K562 (cell line): Measurements from ENCODE around the gene DENND2C. TPM values are rescaled to one million over a fixed set of nuclear protein-coding genes. Genes with fewer than 3 reads are reported as not detected.

Experiments used
- AFF1 ChIP-seq, 2 experiments: fragments of 450-650 bp; IDR thresholded peaks; 2 replicates each; pipeline ENCODE4 v1.6.1; 2018; ENCODE audit warnings: mild to moderate bottlenecking in 2 of 2, low read depth in 1 of 2; ENCODE audit not compliant: partially characterized antibody in 2 of 2
- CEBPB ChIP-seq: fragments of 450-650 bp; IDR thresholded peaks from 2 replicates; pipeline ENCODE4 v1.6.1; 2016; ENCODE audit warnings: missing genetic modification characterization, missing compliant biosample characterization
- FOXK1 ChIP-seq: sonication (generic); formaldehyde crosslinking; IDR thresholded peaks from 2 replicates; pipeline ENCODE4 v1.8.0; 2022; ENCODE audit warnings: missing genetic modification reagents, mild to moderate bottlenecking, borderline replicate concordance
- HNRNPH1 ChIP-seq: fragments of 200-400 bp; formaldehyde crosslinking; optimal IDR thresholded peaks from 2 replicates; pipeline ENCODE3; 2017; ENCODE audit warnings: low read depth, mild to moderate bottlenecking, low read length, moderate library complexity
- HSF4 ChIP-seq: fragments of 250-450 bp; sonication (Bioruptor Pico); IDR thresholded peaks from 2 replicates; pipeline ENCODE4 v2.1.2; 2022; ENCODE audit warnings: mild to moderate bottlenecking, moderate library complexity, borderline replicate concordance
- KAT8 ChIP-seq: fragments of 450-650 bp; IDR thresholded peaks from 2 replicates; pipeline ENCODE4 v1.6.1; 2016; ENCODE audit warnings: low read depth, mild to moderate bottlenecking
- KLF13 ChIP-seq: fragments of 450-650 bp; IDR thresholded peaks from 2 replicates; pipeline ENCODE4 v1.6.1; 2016; ENCODE audit warnings: missing genetic modification characterization, low read depth, mild to moderate bottlenecking, missing compliant biosample characterization, moderate library complexity, borderline replicate concordance
- L3MBTL2 ChIP-seq: fragments of 450-650 bp; IDR thresholded peaks from 2 replicates; pipeline ENCODE4 v1.6.1; 2016; ENCODE audit warnings: mild to moderate bottlenecking, moderate library complexity
- MEF2D ChIP-seq: conservative IDR thresholded peaks from 2 replicates; pipeline ENCODE4 v1.6.1; 2016; ENCODE audit warnings: low read depth, missing genetic modification characterization, missing compliant biosample characterization
- MXD1 ChIP-seq: fragments of 250-450 bp; sonication (Bioruptor Pico); IDR thresholded peaks from 2 replicates; pipeline ENCODE4 v1.8.0; 2021; ENCODE audit warnings: borderline replicate concordance, mild to moderate bottlenecking, moderate library complexity; ENCODE audit not compliant: poor library complexity, severe bottlenecking
- RBM17 ChIP-seq: fragments of 200-400 bp; formaldehyde crosslinking; IDR thresholded peaks from 2 replicates; pipeline ENCODE4 v1.6.1; 2017; ENCODE audit warnings: low read depth, mild to moderate bottlenecking, low read length, borderline replicate concordance
- SAFB2 ChIP-seq: fragments of 200-400 bp; formaldehyde crosslinking; IDR thresholded peaks from 2 replicates; pipeline ENCODE4 v1.6.1; 2018; ENCODE audit warnings: borderline replicate concordance, low read length, low read depth, moderate library complexity; ENCODE audit not compliant: severe bottlenecking
- SAP30 ChIP-seq: fragments of 200-600 bp; sonication (generic); IDR thresholded peaks from 2 replicates; pipeline ENCODE4 v1.6.1; 2012; ENCODE audit warnings: borderline replicate concordance, low read depth, mild to moderate bottlenecking, moderate library complexity, low read length, control low read depth, inconsistent platforms; ENCODE audit not compliant: insufficient read depth, poor library complexity, severe bottlenecking
- SIN3B ChIP-seq: fragments of 450-650 bp; IDR thresholded peaks from 2 replicates; pipeline ENCODE4 v1.6.1; 2017; ENCODE audit warnings: low read depth, mild to moderate bottlenecking, moderate library complexity
- STAT5B ChIP-seq: fragments of 250-450 bp; sonication (Bioruptor Pico); IDR thresholded peaks from 2 replicates; pipeline ENCODE4 v1.8.0; 2021; ENCODE audit warnings: mild to moderate bottlenecking, inconsistent platforms
- ZBTB8A ChIP-seq: fragments of 450-650 bp; IDR thresholded peaks from 2 replicates; pipeline ENCODE4 v1.6.1; 2018; ENCODE audit warnings: mild to moderate bottlenecking, moderate library complexity; ENCODE audit not compliant: partially characterized antibody
- ZBTB9 ChIP-seq: fragments of 450-650 bp; formaldehyde crosslinking; IDR thresholded peaks from 2 replicates; pipeline ENCODE4 v1.4.0; 2020; ENCODE audit warnings: mild to moderate bottlenecking, moderate library complexity
- ZNF324 ChIP-seq: fragments of 250-450 bp; sonication (Bioruptor Pico); IDR thresholded peaks from 2 replicates; pipeline ENCODE4 v1.4.0; 2020; ENCODE audit warnings: mild to moderate bottlenecking
- ZNF384 ChIP-seq: IDR thresholded peaks from 2 replicates; pipeline ENCODE4 v1.6.1; 2012; ENCODE audit warnings: low read depth, low read length, improper control_type of control experiment
- ZNF561 ChIP-seq: fragments of 450-650 bp; formaldehyde crosslinking; conservative IDR thresholded peaks from 2 replicates; pipeline ENCODE4 v1.4.0; 2020; ENCODE audit warnings: mild to moderate bottlenecking, moderate library complexity
- ZNF76 ChIP-seq: fragments of 250-450 bp; sonication (Bioruptor Pico); IDR thresholded peaks from 2 replicates; pipeline ENCODE4 v1.4.0; 2020; ENCODE audit warnings: mild to moderate bottlenecking, moderate library complexity, borderline replicate concordance
- polyA plus RNA-seq, 8 experiments: library from polyadenylated mRNA; depleted of rRNA in 4 of 8; stranded (reverse) in 5 of 8; unstranded in 3 of 8; fragments of >200 nt; fragmentation: Nextera tagmentation in 2 of 8; fragmentation: Illumina TruSeq in 1 of 8; extraction: Ambion mirVana in 2 of 8; extraction: Trizol in 1 of 8; gene quantifications; 2 replicates each; pipeline versions ENCODE4 v1.2.1 to v1.2.3, GENCODE V29; 2011 to 2014; ENCODE audit warnings: inconsistent platforms in 1 of 8, missing spikeins in 1 of 8
- total RNA-seq, 7 experiments: library from RNA; depleted of rRNA in 6 of 7; stranded (reverse); fragments of >200 nt in 6 of 7; fragmentation: Illumina TruSeq in 2 of 7; extraction: Trizol in 2 of 7; gene quantifications; 2 replicates each; pipeline versions ENCODE4 v1.2.1 to v1.2.3, GENCODE V29; 2011 to 2021; ENCODE audit warnings: low replicate concordance in 1 of 7

The DENND2C gene
- total and polyA plus RNA-seq, 9 of the 15 experiments (the other 6 are each of a cell fraction or from before 2014, with no cell fraction given): 0.03 to 0.25 (median 0.14) TPM

GRCh38 chr1:114716304-114717170 is 46.7 kb upstream of the DENND2C start, which contains the start of gene NRAS (continued):
- TF ChIP-seq SAFB2: no peak
- peak; percentile 76 for TF ChIP-seq L3MBTL2
- peak; percentile 40; the same call in 1 of the 2 replicates for TF ChIP-seq FOXK1 (CRISPR knock-in tag)
- TF ChIP-seq STAT5B: no peak
- no peak for TF ChIP-seq RBM17
- TF ChIP-seq HSF4: no peak
- TF ChIP-seq SAP30: peak; percentile 85
- TF ChIP-seq ZNF324 (CRISPR knock-in tag): no peak
- no peak for TF ChIP-seq ZBTB8A
- TF ChIP-seq SIN3B: peak; percentile 87
- no peak for TF ChIP-seq ZNF561 (CRISPR knock-in tag)
- no peak for TF ChIP-seq CEBPB (tag)
- no peak for TF ChIP-seq KAT8
- no peak for TF ChIP-seq HNRNPH1
- no peak for TF ChIP-seq ZNF76 (CRISPR knock-in tag)
- TF ChIP-seq KLF13 (tag): peak; percentile 97
- peak; percentile 99 for TF ChIP-seq MXD1 (CRISPR knock-in tag)
- no peak for TF ChIP-seq MEF2D (tag)
- TF ChIP-seq ZBTB9 (CRISPR knock-in tag): 0 out of 2 replicates have a peak, but pooled peaks have one; percentile 82
- peak; percentile 24 to 76 for TF ChIP-seq AFF1 (IDR thresholded peaks at IDR 0.05; ENCODE audit: low read depth in 1 of 2, partially characterized antibody in 2 of 2)
- peak; percentile 24; the same call in 1 of the 2 replicates for TF ChIP-seq ZNF384
